ENCODE measurements around the gene CIAO2A. TPM values are rescaled to one million over a fixed set of nuclear protein-coding genes. Genes with fewer than 3 reads are reported as not detected.

Gene CIAO2A
- total RNA-seq, 1 experiment from 2014 or later = 38.7 TPM

GRCh38 chr15:64138331-64138941, 44.8 kb upstream of the CIAO2A start:
- no TSS peak for BruUV-seq (replicated peaks)
- Mint-ChIP-seq H3K27ac (ENCODE audit: low read depth, unreplicated experiment) (no peak overlapping the region), H3K9me3 (ENCODE audit: unreplicated experiment) (no peaks in the 10 kb centered on the region), H3K36me3 (ENCODE audit: insufficient read depth, unreplicated experiment) (peaks cover 73% of the 10 kb centered on the region), H3K4me1 (ENCODE audit: insufficient read depth, unreplicated experiment) (no peaks in the 10 kb centered on the region), H3K27me3 (ENCODE audit: insufficient read depth, unreplicated experiment) (no peaks in the 10 kb centered on the region), H3K4me3 (ENCODE audit: unreplicated experiment) (no peak overlapping the region)
- TF ChIP-seq CTCF (IDR thresholded peaks at IDR 0.05; ENCODE audit: unreplicated experiment) = no peak
- DNase-seq (ENCODE audit: unreplicated experiment) = no peak
- POLR2A ChIA-PET = interaction anchor here (1.4 kb wide), 1 partner anchor 10 kb away, joined by 3 read pairs; no protein-coding TSS in a partner anchor
- intact Hi-C loops (cut with micrococcal nuclease) = no loop called here
- CTCF ChIA-PET = interaction anchor here (2.1 kb wide), 1 partner anchor 15 kb away, joined by 8 read pairs; no protein-coding TSS in a partner anchor

DNA sequence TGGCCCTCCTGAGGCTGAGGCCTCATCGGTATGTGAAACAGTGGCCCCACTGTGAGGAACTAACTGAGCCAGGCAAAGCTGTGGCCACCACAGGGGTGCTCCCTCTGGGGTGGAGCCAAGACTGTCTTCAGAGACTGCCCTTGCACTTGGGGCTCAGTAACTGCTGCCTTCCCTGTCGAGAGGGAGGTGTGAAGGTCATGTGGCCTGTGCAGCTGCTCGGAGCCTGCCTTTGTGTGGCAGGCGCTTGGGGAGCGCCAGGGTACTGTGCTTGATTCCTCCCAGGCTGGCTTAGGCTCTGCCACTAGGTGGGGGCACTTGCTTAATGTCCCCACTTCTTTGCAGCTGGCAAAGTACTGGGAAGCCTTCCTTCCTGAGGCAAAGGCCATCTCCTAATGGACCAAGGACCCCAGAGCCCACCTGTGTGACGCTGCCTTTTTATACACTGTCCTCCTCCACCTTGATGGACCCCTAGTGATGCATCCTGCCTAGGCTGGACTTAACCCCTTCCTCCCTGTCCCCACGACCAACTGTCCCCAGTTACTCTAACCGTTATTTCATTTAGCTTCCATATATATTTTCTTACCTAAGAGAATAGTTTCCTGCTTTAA, 43.7 kb upstream of the CIAO2A start:
- DNase-seq (ENCODE audit: unreplicated experiment) = no peak
- ChIA-PET CTCF (interaction anchor here (2.1 kb wide), 1 partner anchor 16 kb away, joined by 8 read pairs; no protein-coding TSS in a partner anchor), POLR2A (interaction anchor here (0.6 to 1.4 kb wide), 2 partner anchors 11 to 703 kb away, joined by 3 read pairs; no protein-coding TSS in a partner anchor)
- H3K4me1 Mint-ChIP-seq (ENCODE audit: insufficient read depth, unreplicated experiment) = no peaks in the 10 kb centered on the region
- BruUV-seq (replicated peaks) = no TSS peak
- TF ChIP-seq CTCF (IDR thresholded peaks at IDR 0.05; ENCODE audit: unreplicated experiment) = no peak
- no peaks in the 10 kb centered on the region for H3K27me3 Mint-ChIP-seq (ENCODE audit: insufficient read depth, unreplicated experiment)
- H3K9me3 Mint-ChIP-seq (ENCODE audit: unreplicated experiment) = no peaks in the 10 kb centered on the region
- intact Hi-C loops (cut with micrococcal nuclease) = no loop called here
- H3K36me3 Mint-ChIP-seq (ENCODE audit: insufficient read depth, unreplicated experiment) = peaks cover 79% of the 10 kb centered on the region
- no peak overlapping the region for H3K27ac Mint-ChIP-seq (ENCODE audit: low read depth, unreplicated experiment)
- H3K4me3 Mint-ChIP-seq (ENCODE audit: unreplicated experiment) = no peak overlapping the region

GRCh38 chr15:64136347-64136746, 42.7 kb upstream of the CIAO2A start:
- no TSS peak for BruUV-seq (replicated peaks)
- Mint-ChIP-seq H3K4me3 (ENCODE audit: unreplicated experiment) (no peak overlapping the region), H3K36me3 (ENCODE audit: insufficient read depth, unreplicated experiment) (peaks cover 79% of the 10 kb centered on the region), H3K4me1 (ENCODE audit: insufficient read depth, unreplicated experiment) (no peaks in the 10 kb centered on the region), H3K9me3 (ENCODE audit: unreplicated experiment) (no peaks in the 10 kb centered on the region), H3K27me3 (ENCODE audit: insufficient read depth, unreplicated experiment) (no peaks in the 10 kb centered on the region), H3K27ac (ENCODE audit: low read depth, unreplicated experiment) (no peak overlapping the region)
- intact Hi-C loops (cut with micrococcal nuclease) = no loop called here
- TF ChIP-seq CTCF (IDR thresholded peaks at IDR 0.05; ENCODE audit: unreplicated experiment) = no peak
- POLR2A ChIA-PET = interaction anchor here (2.4 kb wide), 1 partner anchor 11 kb away, joined by 12 read pairs; no protein-coding TSS in a partner anchor
- no peak for DNase-seq (ENCODE audit: unreplicated experiment)
- CTCF ChIA-PET = interaction anchor here (1.1 kb wide), 1 partner anchor 17 kb away, joined by 4 read pairs; no protein-coding TSS in a partner anchor

DNA sequence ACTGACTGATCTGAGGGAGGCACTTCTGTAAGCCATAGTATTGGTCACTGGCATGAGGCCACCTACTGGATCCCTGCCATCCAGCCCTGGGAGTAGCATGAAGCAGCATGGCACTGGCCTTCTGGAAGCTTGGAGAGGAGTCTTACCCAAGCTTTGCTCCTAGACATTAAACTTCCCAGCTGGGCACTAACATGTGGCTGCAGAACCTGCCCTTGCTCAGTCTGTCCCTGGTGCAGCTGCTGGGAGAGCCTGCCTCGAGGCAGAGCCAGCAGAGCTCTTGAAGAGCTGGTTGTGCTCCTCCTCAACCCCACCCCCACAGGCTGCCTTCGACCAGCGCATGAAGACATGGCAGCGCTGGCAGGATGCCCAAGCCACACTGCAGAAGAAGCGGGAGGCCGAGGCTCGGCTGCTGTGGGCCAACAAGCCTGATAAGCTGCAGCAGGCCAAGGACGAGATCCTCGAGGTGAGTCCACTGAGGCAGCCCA, 40.7 kb upstream of the CIAO2A start:
- no peak overlapping the region for H3K27ac Mint-ChIP-seq (ENCODE audit: low read depth, unreplicated experiment)
- no peaks in the 10 kb centered on the region for H3K27me3 Mint-ChIP-seq (ENCODE audit: insufficient read depth, unreplicated experiment)
- no peaks in the 10 kb centered on the region for H3K9me3 Mint-ChIP-seq (ENCODE audit: unreplicated experiment)
- no peak overlapping the region for H3K4me3 Mint-ChIP-seq (ENCODE audit: unreplicated experiment)
- peaks cover 84% of the 10 kb centered on the region for H3K36me3 Mint-ChIP-seq (ENCODE audit: insufficient read depth, unreplicated experiment)
- CTCF ChIA-PET = interaction anchor here (1.0 to 2.7 kb wide), 3 partner anchors 10 to 524 kb away, joined by 3 to 8 read pairs (median 5); partner anchors contain the start of gene SNX22
- no TSS peak for BruUV-seq (replicated peaks)
- no peaks in the 10 kb centered on the region for H3K4me1 Mint-ChIP-seq (ENCODE audit: insufficient read depth, unreplicated experiment)
- DNase-seq (ENCODE audit: unreplicated experiment) = peak; percentile 25
- intact Hi-C loops (cut with micrococcal nuclease) = no loop called here
- no peak for TF ChIP-seq CTCF (IDR thresholded peaks at IDR 0.05; ENCODE audit: unreplicated experiment)
- POLR2A ChIA-PET = interaction anchor here (1.1 to 2.4 kb wide), 2 partner anchors 13 to 38 kb away, joined by 3 to 12 read pairs; partner anchors contain the start of gene SNX1
